Loucy (cell line): ENCODE measurements around the gene CRABP1.
"Not testable (repeated sequence)": the region's sequence is repeated elsewhere in the genome, so short reads cannot be mapped to it uniquely, and the experiment has no call there.

Source experiments
- H2AFZ ChIP-seq: fragments of 200-600 bp; sonication (generic); 2 replicates; pipeline ENCODE4 v1.6.0; 2016; ENCODE audit warnings: antibody characterized with exemption, mild to moderate bottlenecking, low read length, moderate library complexity
- H3F3A ChIP-seq: fragments of 200-600 bp; 2 replicates; pipeline ENCODE4 v1.6.0; 2016; ENCODE audit warnings: antibody characterized with exemption, low read depth, mild to moderate bottlenecking
- H3K27me3 ChIP-seq: fragments of 200-600 bp; sonication (generic); 2 replicates; pipeline ENCODE4 v1.6.1; 2014; ENCODE audit warnings: low read length, mild to moderate bottlenecking; ENCODE audit not compliant: insufficient read depth, poor library complexity, severe bottlenecking
- H3K36me3 ChIP-seq: fragments of 200-600 bp; sonication (generic); 2 replicates; pipeline ENCODE4 v1.6.1; 2016; ENCODE audit warnings: low read length; ENCODE audit not compliant: insufficient read depth
- H3K4me1 ChIP-seq: fragments of 200-600 bp; sonication (generic); 2 replicates; pipeline ENCODE4 v1.5.1; 2014; ENCODE audit warnings: low read length, mild to moderate bottlenecking; ENCODE audit not compliant: insufficient read depth, poor library complexity, severe bottlenecking
- H3K4me2 ChIP-seq: fragments of 200-600 bp; sonication (generic); 2 replicates; pipeline ENCODE4 v1.6.0; 2014; ENCODE audit warnings: antibody characterized with exemption, low read length, low read depth, mild to moderate bottlenecking; ENCODE audit not compliant: poor library complexity, severe bottlenecking
- H3K4me3 ChIP-seq: fragments of 200-600 bp; sonication (generic); 2 replicates; pipeline ENCODE4 v1.5.1; 2014; ENCODE audit warnings: low read length, mild to moderate bottlenecking, mixed read lengths; ENCODE audit not compliant: poor library complexity, severe bottlenecking
- H3K79me2 ChIP-seq: fragments of 200-600 bp; sonication (generic); 2 replicates; pipeline ENCODE4 v1.6.1; 2014; ENCODE audit warnings: low read length; ENCODE audit not compliant: insufficient read depth
- H3K9ac ChIP-seq: fragments of 200-600 bp; sonication (generic); 2 replicates; pipeline ENCODE4 v1.6.0; 2014; ENCODE audit warnings: mild to moderate bottlenecking, low read depth, low read length, moderate library complexity; ENCODE audit not compliant: poor library complexity, severe bottlenecking
- H3K9me2 ChIP-seq: fragments of 200-600 bp; sonication (generic); replicated peaks from 2 replicates; pipeline ENCODE4 v1.6.1; 2016; ENCODE audit warnings: low read depth, low read length, mixed read lengths
- H3K9me3 ChIP-seq: fragments of 200-600 bp; sonication (generic); 2 replicates; pipeline ENCODE4 v1.6.1; 2014; ENCODE audit warnings: mild to moderate bottlenecking, antibody characterized with exemption, low read length, low read depth; ENCODE audit not compliant: insufficient read depth
- H4K20me1 ChIP-seq: fragments of 200-600 bp; sonication (generic); 2 replicates; pipeline ENCODE4 v1.6.0; 2014; ENCODE audit warnings: antibody characterized with exemption, low read length, mild to moderate bottlenecking; ENCODE audit not compliant: insufficient read depth, poor library complexity, severe bottlenecking
- EZH2phosphoT487 ChIP-seq: fragments of 200-600 bp; IDR thresholded peaks from 2 replicates; pipeline ENCODE4 v1.6.1; 2018; ENCODE audit warnings: antibody characterized with exemption, mild to moderate bottlenecking, moderate library complexity, borderline replicate concordance
- TF ChIP-seq, protein P1 (sequence below): fragments of 200-600 bp; sonication (generic); conservative IDR thresholded peaks from 2 replicates; pipeline ENCODE4 v1.5.1; 2014; ENCODE audit warnings: mild to moderate bottlenecking, antibody characterized with exemption, low read length

CRABP1 gene

GRCh38 chr15:78372880-78373279 is 32.7 kb downstream of the CRABP1 start:
- no peak overlapping the region for H3K4me2 ChIP-seq

GRCh38 chr15:78374436-78375393 is 34.6 kb downstream of the CRABP1 start:
- Histone ChIP-seq H4K20me1 (no peaks in the 10 kb centered on the region), H3K9ac (no peak overlapping the region), H3K4me3 (no peak overlapping the region), H3K27me3 (no peaks in the 10 kb centered on the region), H3K36me3 (no peaks in the 10 kb centered on the region), H3F3A (no peaks in the 10 kb centered on the region), H3K9me3 (no peaks in the 10 kb centered on the region), H3K9me2 (no peaks in the 10 kb centered on the region), H3K79me2 (no peaks in the 10 kb centered on the region), H3K4me2 (no peak overlapping the region), H2AFZ (no peak overlapping the region), H3K4me1 (peaks cover 3% of the 10 kb centered on the region)
- TF ChIP-seq EZH2phosphoT487, result no peak
- TF ChIP-seq, protein P1, sequence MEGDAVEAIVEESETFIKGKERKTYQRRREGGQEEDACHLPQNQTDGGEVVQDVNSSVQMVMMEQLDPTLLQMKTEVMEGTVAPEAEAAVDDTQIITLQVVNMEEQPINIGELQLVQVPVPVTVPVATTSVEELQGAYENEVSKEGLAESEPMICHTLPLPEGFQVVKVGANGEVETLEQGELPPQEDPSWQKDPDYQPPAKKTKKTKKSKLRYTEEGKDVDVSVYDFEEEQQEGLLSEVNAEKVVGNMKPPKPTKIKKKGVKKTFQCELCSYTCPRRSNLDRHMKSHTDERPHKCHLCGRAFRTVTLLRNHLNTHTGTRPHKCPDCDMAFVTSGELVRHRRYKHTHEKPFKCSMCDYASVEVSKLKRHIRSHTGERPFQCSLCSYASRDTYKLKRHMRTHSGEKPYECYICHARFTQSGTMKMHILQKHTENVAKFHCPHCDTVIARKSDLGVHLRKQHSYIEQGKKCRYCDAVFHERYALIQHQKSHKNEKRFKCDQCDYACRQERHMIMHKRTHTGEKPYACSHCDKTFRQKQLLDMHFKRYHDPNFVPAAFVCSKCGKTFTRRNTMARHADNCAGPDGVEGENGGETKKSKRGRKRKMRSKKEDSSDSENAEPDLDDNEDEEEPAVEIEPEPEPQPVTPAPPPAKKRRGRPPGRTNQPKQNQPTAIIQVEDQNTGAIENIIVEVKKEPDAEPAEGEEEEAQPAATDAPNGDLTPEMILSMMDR, result no peak

More at GRCh38 chr15:78372880-78373279, 32.7 kb downstream of the CRABP1 start:
- no peaks in the 10 kb centered on the region for H3K79me2 ChIP-seq
- no peak overlapping the region for H3K9ac ChIP-seq
- H3K4me1 ChIP-seq, result peaks cover 3% of the 10 kb centered on the region
- no peaks in the 10 kb centered on the region for H3K27me3 ChIP-seq
- no peaks in the 10 kb centered on the region for H3K9me3 ChIP-seq
- H3K4me3 ChIP-seq, result no peak overlapping the region
- H3F3A ChIP-seq, result no peaks in the 10 kb centered on the region
- H4K20me1 ChIP-seq, result no peaks in the 10 kb centered on the region
- H3K9me2 ChIP-seq, result no peaks in the 10 kb centered on the region
- H3K36me3 ChIP-seq, result no peaks in the 10 kb centered on the region
- no peak for TF ChIP-seq EZH2phosphoT487
- TF ChIP-seq, protein P1, result no peak
- H2AFZ ChIP-seq, result no peak overlapping the region

- not testable (repeated sequence) for H3K9me2 ChIP-seq, H3K36me3 ChIP-seq, H3K27me3 ChIP-seq, H3F3A ChIP-seq, H3K9me3 ChIP-seq, H3K4me3 ChIP-seq, H3K79me2 ChIP-seq, H4K20me1 ChIP-seq, H3K4me2 ChIP-seq, H3K4me1 ChIP-seq, H3K9ac ChIP-seq, H2AFZ ChIP-seq
Observed at GRCh38 chr15:78380143-78380542, 40.0 kb downstream of the CRABP1 start.
